Measurements from ENCODE around the gene MAL. TPM values are rescaled to one million over a fixed set of nuclear protein-coding genes. Genes with fewer than 3 reads are reported as not detected.

MAL gene
- total RNA-seq, 1 donor from 2014 or later = 0.41 TPM

DNA sequence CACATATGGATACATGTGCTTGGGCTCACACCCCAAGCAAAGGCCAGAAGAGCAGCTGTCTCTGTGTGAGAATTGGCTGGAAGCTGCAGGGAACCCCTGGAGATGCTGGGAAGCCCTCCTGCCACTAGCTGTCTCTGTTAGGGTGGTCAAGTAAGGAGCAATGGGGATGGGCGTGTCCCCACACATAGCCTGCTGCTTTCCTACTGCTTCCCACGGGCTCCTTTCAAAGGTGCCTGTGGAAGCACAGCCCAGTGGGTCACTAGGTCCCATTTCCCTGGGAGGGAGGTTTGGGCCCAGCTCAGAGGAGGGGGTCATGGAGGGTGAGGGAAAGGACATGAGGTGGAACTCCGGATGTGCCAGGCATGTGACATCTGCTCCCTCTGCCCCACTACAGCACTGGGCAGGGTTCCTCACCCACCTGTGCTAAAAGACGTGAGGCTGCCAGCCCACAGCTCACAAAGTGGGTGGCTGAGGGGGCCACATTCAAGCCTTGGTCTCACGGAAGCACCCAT lies 24.4 kb upstream of the MAL start:
- Mint-ChIP-seq H3K4me3 (ENCODE audit: unreplicated experiment) (no peak overlapping the region), H3K27ac (ENCODE audit: unreplicated experiment) (no peak overlapping the region), H3K36me3 (ENCODE audit: low read depth, unreplicated experiment) (no peaks in the 10 kb centered on the region), H3K9me3 (ENCODE audit: unreplicated experiment) (no peaks in the 10 kb centered on the region), H3K27me3 (ENCODE audit: low read depth, unreplicated experiment) (peaks cover 41% of the 10 kb centered on the region), H3K4me1 (ENCODE audit: low read depth, unreplicated experiment) (peaks cover 4% of the 10 kb centered on the region)
- H4K20me1 ChIP-seq (ENCODE audit: insufficient read depth, low read length) = no peaks in the 10 kb centered on the region
- H2AFZ ChIP-seq (ENCODE audit: low read depth, low read length) = no peak overlapping the region
- H3K4me2 ChIP-seq (ENCODE audit: low read length) = no peak overlapping the region
- DNase-seq (ENCODE audit: low read depth) (no peak), FAIRE-seq (no peak)
- H3K9ac ChIP-seq (ENCODE audit: low read length) = no peak overlapping the region
- no peaks in the 10 kb centered on the region for H3K36me3 ChIP-seq (ENCODE audit: insufficient read depth, low read length)
- no peaks in the 10 kb centered on the region for H3K4me1 ChIP-seq (ENCODE audit: insufficient read depth, low read length)
- TF ChIP-seq EZH2 (IDR thresholded peaks at IDR 0.05; ENCODE audit: insufficient read depth, low read length) = no peak
- TF ChIP-seq, protein P1, sequence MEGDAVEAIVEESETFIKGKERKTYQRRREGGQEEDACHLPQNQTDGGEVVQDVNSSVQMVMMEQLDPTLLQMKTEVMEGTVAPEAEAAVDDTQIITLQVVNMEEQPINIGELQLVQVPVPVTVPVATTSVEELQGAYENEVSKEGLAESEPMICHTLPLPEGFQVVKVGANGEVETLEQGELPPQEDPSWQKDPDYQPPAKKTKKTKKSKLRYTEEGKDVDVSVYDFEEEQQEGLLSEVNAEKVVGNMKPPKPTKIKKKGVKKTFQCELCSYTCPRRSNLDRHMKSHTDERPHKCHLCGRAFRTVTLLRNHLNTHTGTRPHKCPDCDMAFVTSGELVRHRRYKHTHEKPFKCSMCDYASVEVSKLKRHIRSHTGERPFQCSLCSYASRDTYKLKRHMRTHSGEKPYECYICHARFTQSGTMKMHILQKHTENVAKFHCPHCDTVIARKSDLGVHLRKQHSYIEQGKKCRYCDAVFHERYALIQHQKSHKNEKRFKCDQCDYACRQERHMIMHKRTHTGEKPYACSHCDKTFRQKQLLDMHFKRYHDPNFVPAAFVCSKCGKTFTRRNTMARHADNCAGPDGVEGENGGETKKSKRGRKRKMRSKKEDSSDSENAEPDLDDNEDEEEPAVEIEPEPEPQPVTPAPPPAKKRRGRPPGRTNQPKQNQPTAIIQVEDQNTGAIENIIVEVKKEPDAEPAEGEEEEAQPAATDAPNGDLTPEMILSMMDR (IDR thresholded peaks at IDR 0.05; ENCODE audit: insufficient read depth, low read depth, low read length) = no peak
- no peak overlapping the region for H3K27ac ChIP-seq (ENCODE audit: low read depth, low read length)
- no peak overlapping the region for H3K4me3 ChIP-seq (ENCODE audit: insufficient read depth, low read depth, low read length)
- H3K79me2 ChIP-seq (ENCODE audit: insufficient read depth, low read length) = no peaks in the 10 kb centered on the region
- peaks cover 7% of the 10 kb centered on the region for H3K27me3 ChIP-seq (ENCODE audit: insufficient read depth, low read length)
- no peaks in the 10 kb centered on the region for H3K9me3 ChIP-seq (ENCODE audit: insufficient read depth, low read depth, low read length)

DNA sequence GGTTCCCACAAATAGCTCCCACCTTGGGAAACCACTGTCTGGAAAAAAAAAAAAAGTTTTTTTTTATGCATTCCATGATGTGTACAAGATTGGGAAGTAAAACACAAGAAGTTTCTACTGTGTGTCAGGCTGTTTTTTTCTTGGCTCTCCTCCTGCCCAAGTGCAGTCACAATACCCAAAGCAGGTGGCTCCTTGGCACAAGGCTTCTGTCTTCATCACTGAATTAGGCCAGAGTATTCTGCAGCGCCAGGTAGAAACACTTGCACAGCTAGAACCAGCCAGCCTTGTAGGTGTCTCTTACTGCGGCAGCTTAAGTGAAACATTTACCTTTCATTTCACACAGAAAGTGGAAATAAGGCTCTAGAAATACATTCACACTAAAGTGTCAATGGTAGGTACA lies 23.8 kb upstream of the MAL start:
- no peaks in the 10 kb centered on the region for H3K79me2 ChIP-seq (ENCODE audit: insufficient read depth, low read length)
- H3K27ac Mint-ChIP-seq (ENCODE audit: unreplicated experiment) = no peak overlapping the region
- no peaks in the 10 kb centered on the region for H3K36me3 Mint-ChIP-seq (ENCODE audit: low read depth, unreplicated experiment)
- DNase-seq (ENCODE audit: low read depth) (no peak), FAIRE-seq (no peak)
- no peak overlapping the region for H3K4me2 ChIP-seq (ENCODE audit: low read length)
- H3K9ac ChIP-seq (ENCODE audit: low read length) = no peak overlapping the region
- H3K27me3 ChIP-seq (ENCODE audit: insufficient read depth, low read length) = peaks cover 5% of the 10 kb centered on the region
- no peaks in the 10 kb centered on the region for H3K9me3 Mint-ChIP-seq (ENCODE audit: unreplicated experiment)
- H3K4me1 ChIP-seq (ENCODE audit: insufficient read depth, low read length) = no peaks in the 10 kb centered on the region
- no peak overlapping the region for H3K4me3 ChIP-seq (ENCODE audit: insufficient read depth, low read depth, low read length)
- no peak overlapping the region for H3K4me3 Mint-ChIP-seq (ENCODE audit: unreplicated experiment)
- TF ChIP-seq, protein P1 (IDR thresholded peaks at IDR 0.05; ENCODE audit: insufficient read depth, low read depth, low read length) = no peak
- no peak for TF ChIP-seq EZH2 (IDR thresholded peaks at IDR 0.05; ENCODE audit: insufficient read depth, low read length)
- no peaks in the 10 kb centered on the region for H3K36me3 ChIP-seq (ENCODE audit: insufficient read depth, low read length)
- H3K9me3 ChIP-seq (ENCODE audit: insufficient read depth, low read depth, low read length) = no peaks in the 10 kb centered on the region
- H3K27me3 Mint-ChIP-seq (ENCODE audit: low read depth, unreplicated experiment) = peaks cover 38% of the 10 kb centered on the region
- no peak overlapping the region for H2AFZ ChIP-seq (ENCODE audit: low read depth, low read length)
- H3K27ac ChIP-seq (ENCODE audit: low read depth, low read length) = no peak overlapping the region
- H4K20me1 ChIP-seq (ENCODE audit: insufficient read depth, low read length) = no peaks in the 10 kb centered on the region
- peaks cover 4% of the 10 kb centered on the region for H3K4me1 Mint-ChIP-seq (ENCODE audit: low read depth, unreplicated experiment)

DNA sequence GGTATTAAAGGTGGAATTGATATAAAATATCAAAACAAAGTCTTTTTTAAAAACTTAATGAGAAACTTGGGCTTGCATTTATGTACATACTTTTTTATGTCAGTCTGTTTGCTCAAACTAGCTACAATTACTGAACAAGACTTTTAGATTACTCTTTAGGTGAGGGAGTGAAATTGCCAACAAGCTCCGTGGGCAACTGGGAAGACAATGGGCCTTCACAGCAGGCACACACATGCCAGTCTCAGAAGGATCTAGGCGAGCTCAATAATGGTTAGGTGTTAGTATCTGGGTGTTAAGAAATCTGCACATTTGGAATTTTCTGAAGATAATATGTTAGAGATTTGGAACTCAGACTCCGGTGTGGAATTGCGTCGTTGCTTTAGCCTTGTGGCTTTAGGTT lies 23.0 kb upstream of the MAL start:
- H3K9me3 Mint-ChIP-seq (ENCODE audit: unreplicated experiment) = no peaks in the 10 kb centered on the region
- H3K27ac ChIP-seq (ENCODE audit: low read depth, low read length) = no peak overlapping the region
- peaks cover 2% of the 10 kb centered on the region for H3K27me3 ChIP-seq (ENCODE audit: insufficient read depth, low read length)
- no peak for TF ChIP-seq EZH2 (IDR thresholded peaks at IDR 0.05; ENCODE audit: insufficient read depth, low read length)
- TF ChIP-seq, protein P1 (IDR thresholded peaks at IDR 0.05; ENCODE audit: insufficient read depth, low read depth, low read length) = no peak
- H3K27me3 Mint-ChIP-seq (ENCODE audit: low read depth, unreplicated experiment) = peaks cover 35% of the 10 kb centered on the region
- no peaks in the 10 kb centered on the region for H3K36me3 Mint-ChIP-seq (ENCODE audit: low read depth, unreplicated experiment)
- FAIRE-seq = no peak
- no peak overlapping the region for H3K9ac ChIP-seq (ENCODE audit: low read length)
- no peak overlapping the region for H3K27ac Mint-ChIP-seq (ENCODE audit: unreplicated experiment)
- no peaks in the 10 kb centered on the region for H3K36me3 ChIP-seq (ENCODE audit: insufficient read depth, low read length)
- H3K4me3 ChIP-seq (ENCODE audit: insufficient read depth, low read depth, low read length) = no peak overlapping the region
- no peak overlapping the region for H3K4me2 ChIP-seq (ENCODE audit: low read length)
- H3K9me3 ChIP-seq (ENCODE audit: insufficient read depth, low read depth, low read length) = no peaks in the 10 kb centered on the region
- no peak overlapping the region for H2AFZ ChIP-seq (ENCODE audit: low read depth, low read length)
- DNase-seq (ENCODE audit: low read depth) = no peak
- peaks cover 4% of the 10 kb centered on the region for H3K4me1 Mint-ChIP-seq (ENCODE audit: low read depth, unreplicated experiment)
- no peaks in the 10 kb centered on the region for H4K20me1 ChIP-seq (ENCODE audit: insufficient read depth, low read length)
- H3K79me2 ChIP-seq (ENCODE audit: insufficient read depth, low read length) = no peaks in the 10 kb centered on the region
- H3K4me3 Mint-ChIP-seq (ENCODE audit: unreplicated experiment) = no peak overlapping the region
- H3K4me1 ChIP-seq (ENCODE audit: insufficient read depth, low read length) = no peaks in the 10 kb centered on the region
